Neuronal stem cell (in vitro differentiated cells): ENCODE data around the gene STAG1.

Experiments
- DNase-seq: peaks from one replicate; pipeline ENCODE4 v3.0.0-alpha.2; 2013; ENCODE audit warnings: low spot score
- H2AFZ ChIP-seq: one replicate; pipeline ENCODE4 v1.6.1; 2013; ENCODE audit warnings: mild to moderate bottlenecking, low read length, inconsistent platforms
- H2AK5ac ChIP-seq: 2 replicates; pipeline ENCODE4 v1.6.1; 2013; ENCODE audit warnings: low read depth, mild to moderate bottlenecking, inconsistent platforms, low read length, moderate library complexity, mixed read lengths
- H2BK120ac ChIP-seq: 2 replicates; pipeline ENCODE4 v1.6.1; 2013; ENCODE audit warnings: low read depth, mild to moderate bottlenecking, inconsistent platforms, low read length, moderate library complexity, mixed read lengths
- H2BK12ac ChIP-seq: one replicate; pipeline ENCODE4 v1.6.1; 2013; ENCODE audit warnings: low read length, inconsistent platforms
- H2BK15ac ChIP-seq: 2 replicates; pipeline ENCODE4 v1.6.1; 2013; ENCODE audit warnings: mild to moderate bottlenecking, low read length, inconsistent platforms, mixed read lengths
- H2BK5ac ChIP-seq: one replicate; pipeline ENCODE4 v1.6.1; 2013; ENCODE audit warnings: inconsistent platforms, mild to moderate bottlenecking, low read length, moderate library complexity
- H3K14ac ChIP-seq: one replicate; pipeline ENCODE4 v1.6.1; 2013; ENCODE audit warnings: low read length, inconsistent platforms
- H3K18ac ChIP-seq: 2 replicates; pipeline ENCODE4 v1.6.1; 2013; ENCODE audit warnings: low read length, inconsistent platforms
- H3K23ac ChIP-seq: 2 replicates; pipeline ENCODE4 v1.6.1; 2013; ENCODE audit warnings: low read depth, mild to moderate bottlenecking, mixed read lengths, low read length, inconsistent platforms; ENCODE audit not compliant: poor library complexity
- H3K27ac ChIP-seq: replicated peaks from 3 replicates; pipeline ENCODE4 v1.5.1; 2013; ENCODE audit warnings: low read length, inconsistent platforms
- H3K27me3 ChIP-seq, 3 experiments: 2 replicates each; pipeline ENCODE4 v1.6.1; 2013; ENCODE audit warnings: low read length in 3 of 3, mild to moderate bottlenecking in 2 of 3, inconsistent platforms in 1 of 3, low read depth in 1 of 3, mixed read lengths in 1 of 3, moderate library complexity in 1 of 3; ENCODE audit not compliant: control insufficient read depth in 3 of 3, insufficient read depth in 3 of 3
- H3K36me3 ChIP-seq, 2 donors: replicated peaks in 1 of 2; 2 replicates each; pipeline ENCODE4 v1.6.1; 2013; ENCODE audit warnings: low read length in 2 of 2; ENCODE audit not compliant: control insufficient read depth in 2 of 2, insufficient read depth in 2 of 2
- H3K4ac ChIP-seq: 2 replicates; pipeline ENCODE4 v1.6.1; 2013; ENCODE audit warnings: inconsistent platforms, mild to moderate bottlenecking, low read length, moderate library complexity
- H3K4me1 ChIP-seq, 2 donors: 1 replicate in 1 of 2; 2 replicates in 1 of 2; pipeline ENCODE4 v1.6.1; 2013; ENCODE audit warnings: low read length in 2 of 2, low read depth in 1 of 2; ENCODE audit not compliant: control insufficient read depth in 2 of 2, insufficient read depth in 1 of 2
- H3K4me2 ChIP-seq: one replicate; pipeline ENCODE4 v1.6.1; 2013; ENCODE audit warnings: mild to moderate bottlenecking, low read length, inconsistent platforms; ENCODE audit not compliant: insufficient read depth, poor library complexity, severe bottlenecking
- H3K4me3 ChIP-seq, 2 donors: 2 replicates each; pipeline ENCODE4 v1.5.1; 2013; ENCODE audit warnings: low read length in 2 of 2, mild to moderate bottlenecking in 2 of 2, inconsistent platforms in 1 of 2, moderate library complexity in 1 of 2
- H3K79me1 ChIP-seq: one replicate; pipeline ENCODE4 v1.6.1; 2013; ENCODE audit warnings: low read depth, mild to moderate bottlenecking, inconsistent platforms, low read length, moderate library complexity
- H3K9ac ChIP-seq: one replicate; pipeline ENCODE4 v1.6.1; 2013; ENCODE audit warnings: mild to moderate bottlenecking, low read depth, low read length, inconsistent platforms; ENCODE audit not compliant: poor library complexity
- H3K9me3 ChIP-seq, 2 donors: replicated peaks in 1 of 2; 2 replicates each; pipeline versions ENCODE3 to v1.6.1; 2013; ENCODE audit warnings: low read length in 2 of 2, mild to moderate bottlenecking in 2 of 2, inconsistent platforms in 1 of 2, low read depth in 1 of 2, mixed read lengths in 1 of 2, moderate library complexity in 1 of 2; ENCODE audit not compliant: control insufficient read depth in 2 of 2, insufficient read depth in 1 of 2
- H4K8ac ChIP-seq: one replicate; pipeline ENCODE4 v1.6.1; 2013; ENCODE audit warnings: low read depth, mild to moderate bottlenecking, inconsistent platforms, low read length, moderate library complexity
- H4K91ac ChIP-seq: one replicate; pipeline ENCODE4 v1.6.1; 2013; ENCODE audit warnings: low read length, low read depth, mild to moderate bottlenecking, inconsistent platforms; ENCODE audit not compliant: poor library complexity
- WGBS, 2 donors: extraction: QIAGEN DNeasy Blood & Tissue Kit; methylation state at CpG; one replicate each; pipeline ENCODE4 v1.1.7; 2013; ENCODE audit warnings: missing lambda C conversion rate in 2 of 2, mixed read lengths in 1 of 2; ENCODE audit not compliant: insufficient read length in 2 of 2, insufficient replicate concordance in 1 of 2; ENCODE audit errors: extremely low coverage in 2 of 2; 5-methylcytosine and 5-hydroxymethylcytosine counted together

Gene STAG1

DNA sequence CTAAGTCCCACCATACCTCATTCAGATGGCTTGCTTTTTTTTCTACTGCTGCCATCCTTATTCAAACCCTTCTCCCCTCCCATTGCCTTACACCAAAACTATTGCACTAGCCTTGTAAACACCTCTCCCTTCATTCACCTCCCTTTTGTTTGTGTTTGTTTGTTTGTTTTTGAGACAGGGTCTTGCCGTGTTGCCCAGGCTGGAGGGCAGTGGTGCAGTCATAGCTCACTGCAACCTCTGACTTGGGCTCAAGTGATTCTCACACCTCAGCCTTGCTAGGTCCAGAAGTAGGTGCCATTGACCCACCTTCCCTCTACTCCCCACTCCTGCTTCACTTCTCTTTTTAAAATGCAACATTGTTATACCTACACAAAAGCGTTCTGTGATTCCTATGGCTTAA lies 3.0 kb upstream of the STAG1 start:
- Histone ChIP-seq H3K9me3 (peaks cover 0 to 3% of the 10 kb centered on the region in 2 donors), H2BK15ac (no peak overlapping the region), H2BK120ac (no peak overlapping the region), H3K14ac (no peak overlapping the region), H3K4me2 (no peak overlapping the region), H3K79me1 (no peaks in the 10 kb centered on the region), H3K36me3 (no peaks in the 10 kb centered on the region), H3K23ac (no peak overlapping the region), H3K4me1 (peaks cover 5 to 10% of the 10 kb centered on the region in 2 donors), H3K18ac (no peak overlapping the region), H2AFZ (no peak overlapping the region), H3K27me3 (no peaks in the 10 kb centered on the region), H3K27ac (no peak overlapping the region), H2BK12ac (no peak overlapping the region), H4K91ac (no peak overlapping the region), H3K4me3 (no peak overlapping the region), H3K9ac (no peak overlapping the region), H2AK5ac (no peak overlapping the region), H2BK5ac (no peak overlapping the region), H3K4ac (no peak overlapping the region), H4K8ac (no peak overlapping the region)
- WGBS, 2 donors: no CpG with 5 or more reads among the region's 2 CpGs
- DNase-seq: no peak

GRCh38 chr3:136753326-136753939 lies 1.3 kb upstream of the STAG1 start:
- H3K36me3 ChIP-seq: no peaks in the 10 kb centered on the region
- peak overlapping the region; percentile 99 for H3K27ac ChIP-seq
- no peak overlapping the region for H3K18ac ChIP-seq
- H3K4ac ChIP-seq: no peak overlapping the region
- H2AFZ ChIP-seq: peak overlapping the region; percentile 92
- DNase-seq: no peak
- H2AK5ac ChIP-seq: peak overlapping the region; percentile 45
- no peaks in the 10 kb centered on the region for H3K79me1 ChIP-seq
- no peaks in the 10 kb centered on the region for H3K27me3 ChIP-seq
- H3K4me3 ChIP-seq: peak overlapping the region; percentile 63 to 86
- H4K91ac ChIP-seq: no peak overlapping the region
- no CpG with 5 or more reads among the region's 11 CpGs for WGBS, 2 donors
- H3K14ac ChIP-seq: no peak overlapping the region
- H2BK120ac ChIP-seq: no peak overlapping the region
- peak overlapping the region; percentile 71 for H3K4me2 ChIP-seq
- no peak overlapping the region for H2BK12ac ChIP-seq
- no peak overlapping the region for H2BK15ac ChIP-seq
- H3K4me1 ChIP-seq: peaks cover 14 to 16% of the 10 kb centered on the region in 2 donors
- no peak overlapping the region for H3K9ac ChIP-seq
- H3K23ac ChIP-seq: no peak overlapping the region
- H4K8ac ChIP-seq: peak overlapping the region; percentile 4
- H2BK5ac ChIP-seq: no peak overlapping the region
- H3K9me3 ChIP-seq: peaks cover 0 to 3% of the 10 kb centered on the region in 2 donors

- Histone ChIP-seq H2BK15ac (no peak overlapping the region), H3K4me3 (peak overlapping the region; percentile 63 to 86), H3K14ac (no peak overlapping the region), H3K27me3 (no peaks in the 10 kb centered on the region), H3K4ac (peak overlapping the region; percentile 90), H3K9ac (peak overlapping the region; percentile 92), H2BK5ac (peak overlapping the region; percentile 99), H2BK12ac (no peak overlapping the region), H3K36me3 (no peaks in the 10 kb centered on the region), H3K27ac (peak overlapping the region; percentile 99), H2AK5ac (no peak overlapping the region), H3K79me1 (no peaks in the 10 kb centered on the region), H3K23ac (peak overlapping the region; percentile 85), H3K9me3 (no peaks in the 10 kb centered on the region), H3K4me1 (peaks cover 14 to 16% of the 10 kb centered on the region in 2 donors), H4K91ac (no peak overlapping the region), H2BK120ac (no peak overlapping the region), H4K8ac (no peak overlapping the region), H3K4me2 (peak overlapping the region; percentile 71), H2AFZ (peak overlapping the region; percentile 92), H3K18ac (peak overlapping the region; percentile 84)
- peak; percentile 99 for DNase-seq
- WGBS, 2 donors: no CpG with 5 or more reads among the region's 73 CpGs
These were observed 496 bp upstream of the STAG1 start for GRCh38 chr3:136752422-136753325.
